Measurements from ENCODE around the gene SRP9.
"Not testable (repeated sequence)": the region's sequence is repeated elsewhere in the genome, so short reads cannot be mapped to it uniquely, and the experiment has no call there.

SRP9 gene

DNA sequence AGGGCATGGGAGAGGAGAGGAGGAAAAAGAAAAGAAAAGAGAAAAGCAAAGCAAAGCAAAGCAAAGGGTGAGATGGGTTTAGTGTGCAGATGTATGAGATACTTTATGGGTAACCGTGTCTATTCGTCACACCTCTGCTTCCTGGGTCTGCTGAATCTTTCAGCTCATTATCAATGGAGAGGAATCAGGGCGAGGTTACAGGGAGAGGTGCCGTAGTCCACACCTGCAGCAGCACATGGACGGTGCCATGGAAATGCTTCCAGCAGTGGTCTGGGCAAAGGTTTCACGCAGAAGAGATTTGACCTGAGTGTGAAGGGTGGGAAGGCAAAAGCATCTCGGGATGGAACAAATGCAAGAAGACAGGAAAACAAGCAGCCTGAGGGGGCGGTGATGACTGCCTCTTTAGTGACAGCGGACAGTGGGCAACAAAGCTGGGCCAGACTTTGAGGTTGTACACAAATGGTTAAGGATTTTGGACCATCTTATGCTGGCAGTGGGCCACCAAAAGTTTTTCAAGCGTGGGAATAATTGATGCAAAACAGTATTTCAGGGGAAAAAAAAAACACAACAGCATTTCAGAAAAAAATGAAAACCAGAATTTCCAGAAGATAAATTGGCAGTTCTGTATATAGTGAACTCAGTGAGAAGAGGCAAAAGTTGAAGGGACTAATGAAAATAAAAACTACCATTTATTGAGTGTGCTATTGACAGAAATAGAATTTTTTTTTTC is 19.5 kb upstream of the SRP9 start:
- no peak for DNase-seq

DNA sequence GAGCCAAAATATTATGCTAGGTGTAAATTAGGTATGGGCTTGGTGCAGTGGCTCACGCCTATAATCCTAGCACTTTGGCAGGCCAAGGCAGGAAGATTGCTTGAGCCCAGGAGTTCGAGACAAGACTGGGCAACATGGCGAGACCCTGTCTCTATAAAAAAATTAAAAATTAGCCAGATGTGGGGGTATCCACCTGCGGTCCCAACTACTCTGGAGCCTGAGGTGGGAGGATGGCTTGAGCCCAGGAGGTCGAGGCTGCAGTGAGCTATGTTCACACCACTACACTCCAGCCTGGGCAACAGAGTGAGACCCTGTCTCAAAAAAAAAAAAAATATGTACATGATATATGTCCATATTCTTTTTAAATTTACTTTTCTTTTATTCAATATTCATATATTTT is 17.7 kb upstream of the SRP9 start:
- not testable (repeated sequence) for DNase-seq

DNA sequence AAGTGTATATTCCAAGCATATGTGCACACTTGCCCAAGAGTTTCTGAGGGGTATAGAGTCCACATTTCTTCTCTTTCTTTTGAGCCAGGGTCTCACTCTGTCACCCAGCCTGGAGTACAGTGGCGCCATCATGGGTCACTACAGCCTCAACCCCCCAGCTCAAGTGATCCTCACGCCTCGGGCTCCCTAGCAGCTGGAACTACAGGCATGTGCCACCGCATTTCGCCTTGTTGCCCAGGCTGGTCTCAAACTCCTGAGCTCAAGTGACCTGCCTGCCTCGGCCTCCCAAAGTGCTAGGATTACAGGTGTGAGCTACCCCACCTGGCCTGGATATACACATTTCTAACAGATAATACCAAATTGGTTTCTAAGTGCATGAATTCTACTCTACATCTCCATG is 17.1 kb upstream of the SRP9 start:
- no peak for DNase-seq

DNA sequence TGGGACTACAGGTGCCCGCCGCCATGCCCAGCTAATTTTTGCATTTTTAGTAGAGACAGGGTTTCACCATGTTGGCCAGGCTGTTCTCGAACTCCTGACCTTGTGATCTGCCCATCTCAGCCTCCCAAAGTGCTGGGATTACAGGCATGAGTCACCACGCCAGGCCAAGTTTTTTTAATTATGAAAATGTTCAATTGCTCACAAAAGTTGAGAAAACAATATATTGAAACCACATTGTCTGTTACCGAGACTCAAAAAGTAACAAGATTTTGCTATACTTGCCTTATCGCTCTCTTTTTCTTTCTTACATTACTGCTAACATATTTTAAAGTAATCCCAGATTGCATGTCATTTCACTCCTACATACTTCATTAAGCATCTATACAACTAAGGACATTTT is 16.2 kb upstream of the SRP9 start:
- DNase-seq, result not testable (repeated sequence)

DNA sequence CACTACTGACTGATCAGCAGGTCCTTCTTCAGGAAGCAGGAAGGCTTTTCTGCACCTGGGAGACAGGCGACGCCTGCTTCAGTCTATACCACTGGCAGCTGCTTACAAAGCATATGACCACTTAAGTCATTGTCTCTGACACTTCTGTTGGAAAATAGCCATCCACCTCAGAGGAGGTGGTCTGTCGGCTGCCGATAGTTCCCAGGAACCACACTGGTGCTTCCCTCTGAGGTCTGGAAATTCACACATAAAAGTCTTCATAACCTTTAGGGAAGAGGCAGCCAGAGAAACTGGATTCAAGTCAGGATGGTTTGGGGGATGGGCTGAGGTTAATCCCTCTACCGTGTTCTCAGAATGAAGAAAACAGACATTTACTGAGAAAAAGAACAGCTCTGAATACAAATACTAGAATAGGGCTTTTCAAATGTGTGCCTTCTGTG is 15.6 kb upstream of the SRP9 start:
- DNase-seq, result peak; percentile 44

DNA sequence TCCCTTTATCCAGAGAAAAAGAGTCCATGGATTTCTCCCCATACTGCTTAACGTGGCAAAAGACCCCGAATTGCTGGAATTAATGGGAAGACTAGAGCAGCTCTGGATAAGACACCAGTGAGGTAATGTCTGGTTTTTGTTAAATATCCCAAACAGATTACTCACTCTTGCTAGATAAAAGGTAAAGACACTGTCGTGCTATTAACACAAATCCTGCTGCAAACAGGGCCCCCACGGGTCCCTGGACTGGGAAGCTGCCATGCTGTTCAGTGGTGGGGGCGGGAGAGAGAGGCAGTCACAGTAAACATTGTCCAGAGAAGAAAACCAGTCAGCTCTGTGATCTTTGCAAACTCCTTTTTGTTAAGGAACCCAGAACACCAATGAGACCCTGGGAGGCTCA is 15.2 kb upstream of the SRP9 start:
- DNase-seq, result no peak

DNA sequence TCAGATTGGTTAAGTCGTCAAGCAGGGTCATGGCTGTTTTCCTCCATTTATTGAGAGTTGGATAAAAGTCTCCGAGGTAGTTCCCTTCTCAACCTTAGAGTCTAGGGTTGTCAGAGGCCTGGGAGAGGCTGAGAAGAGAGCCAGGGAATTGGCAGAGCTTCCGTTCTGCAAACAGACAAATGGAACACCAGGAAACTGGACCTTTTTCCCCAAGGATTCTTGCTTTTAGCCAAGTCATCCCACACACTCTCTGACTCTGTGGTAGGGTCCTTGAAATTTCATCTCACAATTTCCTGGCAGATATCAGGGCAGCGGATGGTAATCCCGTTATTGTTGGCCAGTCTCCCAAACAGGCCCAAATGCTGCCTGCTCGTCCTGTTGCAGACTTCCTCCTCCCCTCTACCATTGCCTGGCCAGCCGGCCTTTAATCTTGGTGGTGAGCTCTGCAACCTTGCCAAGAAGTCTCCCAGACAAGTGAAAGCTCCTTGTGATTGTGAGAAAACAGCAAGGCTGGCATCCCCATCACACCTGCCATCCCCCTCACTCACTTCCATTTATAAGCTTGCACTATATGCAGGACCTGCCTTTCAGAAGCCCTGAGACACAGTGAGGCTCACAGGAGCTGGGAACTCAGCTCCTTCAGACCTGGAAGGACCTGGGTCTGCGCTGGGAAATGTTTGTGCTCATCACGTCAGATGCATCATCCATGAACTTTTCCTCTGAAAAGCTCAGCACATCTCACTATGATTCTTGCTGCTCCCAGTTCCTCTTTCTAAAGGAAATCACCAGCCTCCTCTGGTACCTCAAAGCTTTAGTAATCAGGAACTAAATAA is 13.7 kb upstream of the SRP9 start:
- DNase-seq, result no peak

DNA sequence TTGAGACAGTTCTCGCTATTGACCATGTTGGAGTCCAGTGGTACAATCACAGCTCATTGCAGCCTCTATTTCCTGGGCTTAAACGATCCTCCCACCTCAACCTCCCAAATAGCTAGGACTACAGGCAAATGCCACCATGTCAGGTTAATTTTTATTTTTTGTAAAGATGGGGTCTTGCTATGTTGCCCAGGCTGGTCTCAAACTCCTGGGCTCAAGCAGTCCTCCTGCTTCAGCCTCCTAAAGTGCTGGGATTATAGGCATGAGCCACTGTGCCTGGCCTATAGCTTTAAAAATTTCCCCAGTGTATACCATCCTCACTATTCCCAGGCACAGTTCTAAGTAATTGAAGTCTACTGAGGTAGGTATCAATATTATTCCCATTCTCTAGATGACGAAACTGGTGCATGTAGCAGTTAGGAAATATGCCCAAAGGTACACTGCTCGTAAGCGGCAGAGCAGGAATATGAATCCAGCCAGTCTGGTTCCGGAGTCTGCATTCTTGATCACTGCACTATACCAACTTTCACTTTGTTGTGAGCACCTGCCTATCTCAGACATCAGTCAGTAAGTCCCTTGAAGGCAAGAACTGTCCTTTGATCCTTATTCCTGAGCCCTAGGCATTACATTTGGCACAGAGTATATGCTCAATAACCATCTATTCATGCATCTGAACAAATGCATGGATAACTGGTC is 11.5 kb upstream of the SRP9 start:
- no peak for DNase-seq

DNA sequence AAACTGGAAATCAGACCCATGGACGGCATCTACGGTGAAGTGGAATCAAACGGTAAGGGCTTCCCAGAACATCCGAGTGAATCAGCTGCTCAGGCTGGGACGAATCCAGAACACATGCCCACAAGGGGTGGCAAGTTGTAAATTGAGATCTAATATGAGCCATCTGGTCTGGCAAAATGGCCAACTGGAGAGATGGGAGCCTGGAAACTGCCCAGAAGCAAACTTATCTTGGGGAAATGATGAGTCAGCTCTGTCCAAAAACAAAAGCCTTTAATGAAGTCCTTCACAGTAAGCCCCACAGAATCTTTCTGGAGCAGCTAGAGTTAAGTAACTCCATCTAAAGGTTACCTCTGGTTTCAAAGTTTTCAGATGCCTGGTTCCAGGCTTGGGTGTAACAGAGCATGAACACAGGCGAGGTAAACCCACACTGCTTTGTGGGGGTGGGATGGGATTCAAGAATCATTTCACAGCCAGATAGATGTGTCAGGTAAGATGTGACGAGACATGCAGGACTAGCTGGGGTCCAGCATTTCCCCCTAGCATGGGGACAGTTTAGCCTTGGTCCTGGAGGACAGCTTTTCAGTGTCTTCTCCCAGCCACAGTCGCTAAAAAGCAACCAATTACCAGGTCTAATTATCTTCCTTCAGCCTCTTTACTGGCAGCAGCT is 10.5 kb upstream of the SRP9 start:
- no peak for DNase-seq

DNA sequence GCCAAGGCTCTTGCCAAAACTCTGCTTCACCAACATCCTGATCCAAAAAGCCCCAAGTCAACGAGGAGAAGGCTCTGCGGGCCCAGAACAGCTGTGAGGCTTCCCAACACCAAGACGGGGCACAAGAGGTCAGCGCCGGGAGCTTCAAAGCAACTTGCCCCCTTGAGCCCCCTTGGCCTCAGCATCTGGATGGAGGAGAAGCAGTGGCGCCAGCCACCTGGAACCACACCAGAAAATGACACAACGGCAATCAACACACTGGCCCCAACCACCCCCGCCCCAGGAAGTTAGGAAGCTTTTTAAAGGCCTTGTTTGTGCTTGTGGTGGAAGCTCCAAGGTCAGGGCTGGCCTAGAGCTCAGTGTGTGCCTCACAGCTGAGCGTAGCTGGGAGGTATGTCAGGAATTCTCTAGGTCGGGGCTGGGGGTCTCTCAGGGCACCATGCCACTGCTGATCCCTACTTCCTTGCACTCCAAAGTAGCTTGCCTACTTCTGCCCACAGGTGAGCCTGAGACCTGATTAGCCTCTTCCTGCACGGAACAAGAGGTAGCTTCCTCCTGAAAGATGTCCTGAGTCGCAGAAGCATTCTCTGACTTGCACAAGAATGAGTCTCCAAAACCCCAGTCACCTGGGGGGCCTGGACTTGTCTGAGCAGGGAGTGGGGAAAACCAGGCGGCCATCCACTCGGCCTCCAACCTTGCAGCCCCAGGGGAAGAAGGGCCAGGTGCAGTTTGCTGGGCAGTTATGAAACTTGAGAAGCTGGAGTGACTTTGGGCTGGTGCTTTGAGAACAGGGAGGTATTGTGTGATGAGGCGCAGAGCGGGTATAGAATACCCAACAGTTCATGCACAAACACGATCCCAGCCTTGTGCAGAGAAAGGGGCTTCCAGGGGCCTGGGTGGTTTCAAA is 9.7 kb upstream of the SRP9 start:
- peak; percentile 61 for DNase-seq

DNA sequence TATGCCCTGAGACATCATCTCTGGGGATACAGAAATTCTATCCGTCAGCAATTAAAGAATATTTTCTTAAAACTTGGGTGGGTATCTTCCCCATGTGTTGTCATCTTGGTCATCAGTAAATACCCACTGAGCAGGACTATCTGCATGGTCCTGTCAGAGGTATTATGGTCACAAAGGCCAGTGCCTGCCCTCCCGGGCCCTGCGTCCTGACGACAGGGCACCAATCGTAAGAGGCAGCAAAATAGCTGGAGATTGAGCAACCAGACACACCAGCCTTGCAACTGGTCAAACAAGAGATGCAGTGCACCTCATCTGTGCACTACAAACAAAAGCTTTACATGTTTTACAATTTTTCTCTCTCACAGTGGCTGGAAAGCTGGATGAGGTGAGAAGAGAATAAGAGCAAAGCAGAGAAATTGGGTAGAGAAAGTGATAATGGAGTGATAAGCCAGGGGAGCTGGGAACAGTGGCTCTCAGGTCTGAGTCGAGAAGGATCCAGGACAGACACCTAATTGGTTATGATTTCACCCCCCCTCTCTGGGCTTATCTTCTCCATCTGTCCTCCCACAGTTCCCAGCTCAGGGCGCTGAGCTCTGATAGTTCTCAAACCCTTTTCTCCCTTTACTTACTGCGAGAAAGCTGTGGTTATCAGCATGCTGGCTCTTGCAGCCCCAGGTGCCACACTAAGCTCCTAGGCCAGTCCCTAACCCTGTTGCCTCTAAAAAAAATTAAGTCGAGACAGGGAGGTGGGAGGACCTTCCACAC is 8.8 kb upstream of the SRP9 start:
- DNase-seq, result no peak

DNA sequence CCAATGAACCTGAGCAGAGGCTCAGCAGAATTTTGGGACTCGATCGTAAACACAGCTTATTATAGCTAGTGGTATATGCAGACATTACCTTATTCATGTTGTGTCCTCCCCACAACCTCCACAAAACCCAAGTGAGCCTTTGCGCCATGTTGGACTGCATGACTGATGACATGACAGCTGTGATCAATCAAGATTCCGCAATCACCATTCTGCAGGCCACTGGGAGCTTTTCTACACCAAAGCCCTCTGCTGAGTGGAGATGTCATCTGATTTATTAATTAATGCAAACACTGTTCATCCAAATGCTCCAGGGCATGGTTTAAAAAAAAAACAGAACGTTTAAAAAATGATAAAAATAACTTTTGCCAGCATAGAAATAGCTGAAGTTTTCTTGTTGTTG is 7.9 kb upstream of the SRP9 start:
- no peak for DNase-seq

DNA sequence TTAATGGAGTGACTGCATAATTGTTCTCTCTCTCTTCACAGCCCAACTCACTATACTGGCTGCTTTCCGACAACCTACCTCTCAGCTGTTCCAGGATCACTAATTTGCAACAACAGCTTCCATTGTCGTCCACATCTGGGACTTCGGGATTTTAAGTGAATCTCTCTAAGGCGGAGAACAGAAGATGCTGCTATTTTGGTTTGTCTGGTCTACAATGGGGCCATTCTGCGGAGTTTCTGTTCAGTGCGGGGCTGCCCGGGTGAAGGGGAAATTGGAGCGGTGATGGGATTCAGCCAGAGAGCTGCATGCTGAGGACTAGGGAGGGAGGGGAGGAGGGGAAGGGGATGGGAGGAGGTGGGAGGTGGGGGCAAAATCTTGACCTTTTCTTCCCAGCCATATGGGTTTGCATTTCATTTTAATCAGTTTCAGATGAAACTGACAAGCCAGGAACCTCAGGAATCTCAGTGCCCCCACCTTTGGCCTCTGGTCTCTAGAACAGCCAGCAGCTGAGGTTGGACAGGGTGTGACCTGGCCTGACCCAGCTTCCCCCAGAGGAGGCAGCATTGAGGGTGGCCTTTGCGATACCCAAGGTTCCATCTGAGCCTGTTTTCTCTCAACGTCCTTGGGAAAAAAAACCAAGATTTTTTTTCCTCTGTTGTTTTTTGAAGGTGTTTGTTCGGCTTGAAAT is 6.9 kb upstream of the SRP9 start:
- no peak for DNase-seq

DNA sequence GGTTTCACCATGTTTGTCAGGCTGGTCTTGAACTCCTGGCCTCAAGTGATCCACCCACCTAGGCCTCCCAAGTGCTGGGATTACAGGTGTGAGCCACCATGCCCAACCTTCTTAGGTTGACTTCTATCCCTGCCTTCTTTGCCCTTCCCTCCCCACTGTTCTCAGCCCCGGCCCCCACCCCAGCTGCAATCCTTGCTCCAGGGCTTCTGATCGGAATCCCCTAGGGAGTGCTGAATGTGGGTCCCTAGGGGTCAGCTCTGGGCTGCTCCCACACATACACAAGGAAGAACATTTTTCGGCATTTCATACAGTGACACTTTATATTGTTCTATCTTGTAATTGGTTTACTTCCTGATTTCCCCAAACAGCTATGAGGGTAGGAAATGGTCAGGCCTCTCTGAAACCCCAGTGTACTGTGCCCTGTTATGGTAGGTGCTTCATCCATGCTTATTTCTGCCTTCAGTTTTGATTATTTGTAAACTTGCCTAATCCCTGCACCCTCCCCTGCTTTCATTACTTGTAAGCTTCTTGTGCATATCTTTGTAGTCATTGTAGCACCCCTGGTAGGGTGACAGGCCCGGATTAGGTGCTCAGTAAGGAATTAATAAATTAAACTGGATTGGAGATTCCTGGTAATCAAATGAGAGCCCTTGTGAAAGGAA is 5.8 kb upstream of the SRP9 start:
- DNase-seq, result no peak

DNA sequence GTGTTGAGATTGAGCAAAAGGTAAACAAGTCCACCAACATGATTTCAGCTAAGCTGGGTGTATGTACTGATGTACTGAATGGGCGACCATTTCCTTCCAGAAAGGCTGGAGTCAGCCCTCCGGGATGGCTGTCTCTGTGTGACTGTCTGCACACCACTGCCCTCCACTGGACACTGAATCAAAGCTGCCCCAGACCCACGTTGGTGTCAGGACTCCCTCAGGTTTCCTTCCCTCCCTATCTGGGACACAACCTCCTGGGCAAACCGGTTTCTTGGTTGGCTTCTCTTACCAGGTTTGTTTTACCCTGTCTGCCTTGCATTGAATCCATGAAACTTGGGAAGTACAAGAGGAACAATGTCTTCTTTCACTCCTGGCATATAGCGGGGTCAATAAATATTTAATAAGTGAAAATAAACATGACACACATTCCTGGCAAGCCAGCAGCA is 5.3 kb upstream of the SRP9 start:
- peak; percentile 52 for DNase-seq

DNA sequence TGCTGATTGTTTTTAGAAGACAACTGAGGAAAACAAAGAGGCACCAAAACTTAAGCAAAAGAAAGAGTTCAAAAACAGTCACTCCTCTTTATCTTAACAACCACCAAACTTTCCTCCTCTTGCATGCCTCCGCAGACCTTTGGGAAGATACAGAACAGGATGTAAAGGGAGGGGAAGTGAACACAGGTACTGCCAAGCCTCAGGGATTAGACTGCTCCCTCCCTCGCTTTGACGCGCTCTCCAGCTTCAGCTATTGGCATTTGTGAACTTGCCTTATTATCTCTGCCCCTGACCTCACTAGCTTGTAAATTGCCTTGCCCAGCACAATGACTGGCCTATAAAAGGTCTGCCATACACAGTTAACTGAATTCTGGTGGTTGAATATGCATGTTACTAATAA is 4.8 kb upstream of the SRP9 start:
- no peak for DNase-seq

DNA sequence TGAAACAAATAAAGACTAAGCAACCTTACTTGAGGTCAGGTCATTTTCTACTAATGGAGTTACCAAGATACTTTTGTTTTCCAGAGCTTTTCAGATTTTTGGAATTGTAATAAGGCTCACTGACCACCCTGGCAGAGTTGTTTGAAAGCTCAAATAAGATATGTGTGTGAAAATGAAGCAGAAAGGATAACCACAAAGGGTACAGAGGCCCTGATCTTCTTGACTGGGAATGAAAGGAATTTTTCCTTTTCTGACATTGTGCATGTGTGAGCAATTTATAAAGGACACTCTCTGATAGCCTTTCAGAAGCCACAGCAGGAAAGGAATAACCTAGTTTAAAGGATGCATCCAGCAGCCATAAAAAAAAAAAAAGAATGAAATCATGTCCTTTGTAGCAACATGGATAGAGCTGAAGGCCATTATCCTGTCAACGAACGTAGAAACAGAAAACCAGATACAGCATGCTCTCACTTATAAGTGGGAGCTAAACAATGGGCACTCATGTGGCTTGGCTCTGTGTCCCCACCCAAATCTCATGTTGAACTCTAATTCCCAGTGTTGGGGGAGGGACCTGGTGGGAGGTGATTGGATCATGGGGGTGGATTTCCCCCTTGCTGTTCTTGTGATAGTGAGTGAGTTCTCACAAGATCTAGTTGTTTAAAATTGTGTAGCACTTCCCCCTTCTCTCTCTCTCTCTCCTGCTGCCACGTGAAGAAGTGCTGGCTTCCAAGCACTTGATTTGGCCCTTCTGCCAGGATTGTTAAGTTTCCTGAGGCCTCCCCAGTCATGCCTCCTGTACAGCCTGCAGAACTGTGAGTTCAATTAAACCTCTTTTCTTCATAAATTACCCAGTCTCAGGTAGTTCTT is 3.1 kb upstream of the SRP9 start:
- no peak for DNase-seq

DNA sequence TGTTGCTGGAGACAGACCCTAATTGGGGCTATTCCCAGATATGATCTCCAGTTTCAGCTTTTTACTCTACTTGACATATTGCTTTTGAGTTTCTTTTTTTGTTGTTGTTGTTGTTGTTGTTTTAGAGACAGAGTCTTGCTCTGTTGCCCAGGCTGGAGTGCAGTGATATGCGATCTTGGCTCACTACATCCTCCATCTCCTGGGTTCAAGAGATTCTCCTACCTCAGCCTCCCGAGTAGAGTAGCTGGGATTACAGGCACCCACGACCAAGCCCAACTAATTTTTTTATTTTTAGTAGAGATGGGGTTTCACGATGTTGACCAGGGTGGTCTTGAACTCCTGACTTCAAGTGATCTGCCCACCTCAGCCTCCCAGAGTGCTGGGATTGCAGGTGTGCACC is 1.3 kb upstream of the SRP9 start:
- no peak for DNase-seq

DNA sequence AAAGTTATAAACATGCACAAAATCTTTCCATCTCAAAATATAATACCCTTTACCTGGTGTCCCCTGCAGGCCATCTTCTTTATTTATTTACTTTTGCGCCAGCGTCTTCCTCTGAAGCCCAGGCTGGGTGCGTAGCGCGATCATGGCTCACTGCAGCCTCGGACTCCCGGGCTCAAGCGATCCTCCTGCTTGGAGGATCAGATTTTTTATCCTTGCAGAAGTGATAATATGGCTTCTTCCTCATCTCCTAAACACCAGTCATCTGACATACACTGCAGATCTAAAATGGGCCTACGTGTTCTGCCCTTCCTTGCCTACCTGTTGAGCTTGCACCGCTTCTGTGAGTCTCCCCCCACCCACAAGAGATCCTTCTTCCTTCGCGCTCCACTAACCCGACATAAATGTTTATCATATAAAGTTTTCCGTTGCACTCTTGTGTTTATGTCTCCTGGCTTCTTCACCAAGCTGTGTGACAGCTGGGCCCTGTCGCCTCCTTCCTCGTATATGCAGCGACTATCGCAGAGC is 506 bp upstream of the SRP9 start:
- DNase-seq, result peak; percentile 33
